NB4 (cell line): ENCODE results near the gene CARMIL1.

Experiments used
- MYC ChIP-seq: IDR thresholded peaks from 2 replicates; pipeline ENCODE4 v1.6.1; 2011; ENCODE audit warnings: low read depth, low read length
- TF ChIP-seq, protein P1 (sequence below): IDR thresholded peaks from one replicate; pipeline ENCODE4 v1.5.1; 2012; ENCODE audit warnings: low read depth, low read length

DNA sequence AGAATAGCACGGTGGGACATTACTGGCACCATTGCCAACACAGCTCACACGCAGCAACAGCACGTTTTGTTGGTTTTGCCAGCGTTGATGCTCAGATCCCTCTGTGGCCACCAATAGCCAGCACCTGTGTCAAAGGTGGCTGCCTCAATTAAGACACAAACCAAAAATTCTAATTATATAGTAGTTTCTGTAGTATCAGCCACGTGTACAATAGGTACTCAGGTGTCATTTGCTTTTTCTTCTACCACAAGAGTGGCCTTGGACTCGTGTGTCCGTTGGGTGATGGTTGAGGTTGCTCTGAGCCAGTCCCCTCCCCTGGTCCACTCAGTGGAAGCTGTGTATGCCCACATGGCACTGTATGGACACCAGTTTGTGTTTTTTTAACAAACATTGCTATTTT is 105.1 kb downstream of the CARMIL1 start:
- TF ChIP-seq, protein P1, sequence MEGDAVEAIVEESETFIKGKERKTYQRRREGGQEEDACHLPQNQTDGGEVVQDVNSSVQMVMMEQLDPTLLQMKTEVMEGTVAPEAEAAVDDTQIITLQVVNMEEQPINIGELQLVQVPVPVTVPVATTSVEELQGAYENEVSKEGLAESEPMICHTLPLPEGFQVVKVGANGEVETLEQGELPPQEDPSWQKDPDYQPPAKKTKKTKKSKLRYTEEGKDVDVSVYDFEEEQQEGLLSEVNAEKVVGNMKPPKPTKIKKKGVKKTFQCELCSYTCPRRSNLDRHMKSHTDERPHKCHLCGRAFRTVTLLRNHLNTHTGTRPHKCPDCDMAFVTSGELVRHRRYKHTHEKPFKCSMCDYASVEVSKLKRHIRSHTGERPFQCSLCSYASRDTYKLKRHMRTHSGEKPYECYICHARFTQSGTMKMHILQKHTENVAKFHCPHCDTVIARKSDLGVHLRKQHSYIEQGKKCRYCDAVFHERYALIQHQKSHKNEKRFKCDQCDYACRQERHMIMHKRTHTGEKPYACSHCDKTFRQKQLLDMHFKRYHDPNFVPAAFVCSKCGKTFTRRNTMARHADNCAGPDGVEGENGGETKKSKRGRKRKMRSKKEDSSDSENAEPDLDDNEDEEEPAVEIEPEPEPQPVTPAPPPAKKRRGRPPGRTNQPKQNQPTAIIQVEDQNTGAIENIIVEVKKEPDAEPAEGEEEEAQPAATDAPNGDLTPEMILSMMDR, result no peak
- TF ChIP-seq MYC, result no peak
